Stimulated activated naive B cell treated with anti-CD40 and anti-IgM and Interleukin-4, amounts not matched to agents 10 μg/mL and 1 μg/mL and 100 μg/mL, for 72 hours (primary cell): ENCODE results near the gene RFNG.

Experiments used
- ATAC-seq, 2 donors: fragments of 150-1000 bp; cut with Tn5 transposase; replicated peaks; 2 replicates each; pipeline ENCODE4 v1.10.0; 2021; ENCODE audit warnings: moderate library complexity in 1 of 2
- DNase-seq: peaks from one replicate; pipeline ENCODE4 v3.0.0; 2021
- H3K27ac Mint-ChIP-seq: one replicate; pipeline ENCODE4 v1.8.0; 2022; ENCODE audit warnings: mild to moderate bottlenecking, mixed read lengths
- H3K27me3 Mint-ChIP-seq, 2 donors: one replicate each; pipeline ENCODE4 v1.8.0; 2022; ENCODE audit warnings: mixed read lengths in 2 of 2
- H3K36me3 Mint-ChIP-seq, 2 donors: one replicate each; pipeline ENCODE4 v1.8.0; 2022; ENCODE audit warnings: mixed read lengths in 2 of 2, mild to moderate bottlenecking in 1 of 2
- H3K4me1 Mint-ChIP-seq, 2 donors: one replicate each; pipeline ENCODE4 v1.8.0; 2022; ENCODE audit warnings: mixed read lengths in 2 of 2, mild to moderate bottlenecking in 1 of 2
- H3K4me3 Mint-ChIP-seq, 2 donors: one replicate each; pipeline ENCODE4 v1.8.0; 2022; ENCODE audit warnings: mild to moderate bottlenecking in 2 of 2, mixed read lengths in 2 of 2, moderate library complexity in 1 of 2
- H3K9me3 Mint-ChIP-seq, 2 donors: one replicate each; pipeline ENCODE4 v1.8.0; 2022; ENCODE audit warnings: mixed read lengths in 2 of 2, mild to moderate bottlenecking in 1 of 2

RFNG gene

DNA sequence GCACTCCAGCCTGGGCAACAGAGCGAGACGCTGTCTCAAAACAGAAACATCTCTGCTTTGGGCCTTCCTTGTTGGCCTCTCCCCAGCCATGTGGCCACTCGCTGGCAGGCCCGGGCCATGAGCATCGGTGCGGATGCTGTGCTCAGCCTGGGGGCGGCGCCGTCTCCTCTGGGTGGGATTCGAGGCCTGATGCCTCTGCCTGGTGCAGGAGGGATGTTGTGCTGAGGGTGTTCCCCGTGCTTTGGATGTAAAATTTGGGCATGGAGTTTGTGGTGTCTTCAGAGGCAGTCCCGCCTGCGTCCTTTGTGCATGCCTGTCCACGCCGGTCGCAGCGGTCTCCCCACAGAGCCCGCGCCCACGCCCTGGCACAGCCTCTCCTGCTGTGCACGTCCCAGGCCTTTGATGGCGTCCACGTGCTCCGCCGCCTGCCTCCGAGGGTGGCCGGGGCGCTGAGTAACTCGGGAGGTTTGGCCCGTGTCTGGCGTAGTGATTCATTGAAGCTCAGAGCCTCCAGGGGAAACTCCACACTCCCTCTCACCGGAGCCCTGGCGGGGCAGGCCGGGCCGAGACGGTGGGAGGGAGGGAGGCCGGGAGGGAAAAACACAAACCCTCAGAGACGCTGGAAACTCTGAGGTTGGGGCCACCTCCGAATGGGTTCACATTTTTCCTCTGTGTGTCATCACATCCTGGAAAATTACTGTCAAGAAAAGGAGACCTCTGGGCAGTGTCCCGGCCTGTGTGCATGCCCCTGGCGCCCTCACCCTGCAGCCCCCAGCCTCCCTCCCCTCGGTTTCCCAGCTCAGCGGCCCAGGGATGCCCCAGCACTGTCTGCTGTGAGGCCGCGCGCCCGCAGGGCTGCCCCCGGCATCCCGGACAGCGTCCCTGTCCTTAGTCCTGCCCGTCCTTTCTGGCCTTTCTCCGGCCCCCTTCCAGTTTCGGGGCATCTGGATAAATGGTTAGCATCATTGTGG, 47.9 kb downstream of the RFNG start:
- no peak overlapping the region for H3K27ac Mint-ChIP-seq
- H3K4me3 Mint-ChIP-seq, result no peak overlapping the region
- H3K4me1 Mint-ChIP-seq, result peaks cover 3 to 6% of the 10 kb centered on the region in 2 donors
- no peak for DNase-seq
- H3K27me3 Mint-ChIP-seq, result no peaks in the 10 kb centered on the region
- ATAC-seq, result no peak
- H3K36me3 Mint-ChIP-seq, result peaks cover 0 to 5% of the 10 kb centered on the region in 2 donors
- no peaks in the 10 kb centered on the region for H3K9me3 Mint-ChIP-seq

DNA sequence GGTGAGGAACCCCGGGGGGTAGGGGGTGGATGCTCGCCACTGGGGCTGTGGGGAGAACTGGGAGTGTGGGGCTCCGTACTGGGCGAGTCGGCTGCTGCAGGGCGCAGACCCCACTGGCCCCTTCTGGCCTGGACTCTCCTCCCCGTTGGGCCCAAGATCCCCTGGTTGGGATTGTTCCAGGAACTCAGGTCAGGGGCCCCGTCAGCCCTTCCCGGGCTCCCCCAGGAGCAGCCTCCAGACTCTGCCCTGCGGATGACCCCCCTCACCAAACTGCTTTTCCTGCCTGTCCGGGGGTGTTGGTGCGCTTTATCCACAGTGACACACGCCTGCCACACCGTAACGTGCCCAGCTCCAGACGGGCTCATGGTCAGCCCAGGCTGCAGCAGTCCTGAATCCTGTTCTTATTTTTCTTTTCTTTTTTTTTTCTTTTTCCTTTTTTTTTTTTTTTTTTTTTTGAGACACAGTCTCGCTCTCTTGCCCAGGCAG, 50.0 kb downstream of the RFNG start:
- Mint-ChIP-seq H3K4me1 (peaks cover 3 to 6% of the 10 kb centered on the region in 2 donors), H3K36me3 (peaks cover 4 to 11% of the 10 kb centered on the region in 2 donors), H3K27ac (no peak overlapping the region), H3K27me3 (no peaks in the 10 kb centered on the region), H3K4me3 (no peak overlapping the region), H3K9me3 (no peaks in the 10 kb centered on the region)
- ATAC-seq (no peak), DNase-seq (no peak)

DNA sequence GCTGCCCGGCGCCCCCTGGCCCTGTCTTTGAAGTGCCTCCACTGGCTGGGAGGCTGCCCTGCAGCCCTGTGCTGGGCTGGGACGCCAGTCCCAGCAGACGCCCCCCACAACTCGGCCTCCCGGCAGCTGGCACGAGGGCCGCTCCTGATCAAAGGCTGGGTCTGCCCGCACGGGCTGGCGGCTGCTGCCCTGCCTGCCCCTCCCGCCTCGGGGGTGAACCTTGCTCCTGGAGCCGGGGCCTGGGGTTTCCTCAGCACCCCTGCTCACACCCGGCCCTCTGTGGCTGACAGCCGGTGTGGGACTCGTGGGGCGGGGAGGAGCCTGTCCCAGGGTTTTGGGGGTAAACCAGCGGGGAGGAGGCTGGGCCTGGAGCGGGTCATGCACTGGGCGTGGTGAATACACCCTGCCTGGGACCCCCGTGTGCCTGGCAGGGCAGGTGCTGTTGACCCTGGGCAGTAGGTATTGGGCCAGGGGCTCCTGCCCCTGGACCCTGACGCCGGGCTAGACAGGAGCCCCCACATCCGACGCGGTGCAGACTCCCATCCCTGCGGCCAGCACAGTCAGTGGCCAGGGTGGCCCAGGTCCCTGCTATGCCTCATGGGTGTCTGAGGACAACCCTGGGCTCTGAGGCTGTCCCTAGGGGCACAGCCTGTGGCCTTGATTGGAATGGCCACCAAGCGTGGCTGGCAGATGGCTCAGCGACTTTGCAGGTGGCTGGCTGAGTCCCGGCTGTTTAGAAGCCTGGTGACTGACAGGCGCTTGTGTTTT, 50.6 kb downstream of the RFNG start:
- DNase-seq (no peak), ATAC-seq (peak in 1 of 2 donors; percentile 21)
- Mint-ChIP-seq H3K27ac (no peak overlapping the region), H3K27me3 (no peaks in the 10 kb centered on the region), H3K4me1 (peaks cover 3 to 6% of the 10 kb centered on the region in 2 donors), H3K9me3 (no peaks in the 10 kb centered on the region), H3K4me3 (no peak overlapping the region), H3K36me3 (peaks cover 5 to 15% of the 10 kb centered on the region in 2 donors)

DNA sequence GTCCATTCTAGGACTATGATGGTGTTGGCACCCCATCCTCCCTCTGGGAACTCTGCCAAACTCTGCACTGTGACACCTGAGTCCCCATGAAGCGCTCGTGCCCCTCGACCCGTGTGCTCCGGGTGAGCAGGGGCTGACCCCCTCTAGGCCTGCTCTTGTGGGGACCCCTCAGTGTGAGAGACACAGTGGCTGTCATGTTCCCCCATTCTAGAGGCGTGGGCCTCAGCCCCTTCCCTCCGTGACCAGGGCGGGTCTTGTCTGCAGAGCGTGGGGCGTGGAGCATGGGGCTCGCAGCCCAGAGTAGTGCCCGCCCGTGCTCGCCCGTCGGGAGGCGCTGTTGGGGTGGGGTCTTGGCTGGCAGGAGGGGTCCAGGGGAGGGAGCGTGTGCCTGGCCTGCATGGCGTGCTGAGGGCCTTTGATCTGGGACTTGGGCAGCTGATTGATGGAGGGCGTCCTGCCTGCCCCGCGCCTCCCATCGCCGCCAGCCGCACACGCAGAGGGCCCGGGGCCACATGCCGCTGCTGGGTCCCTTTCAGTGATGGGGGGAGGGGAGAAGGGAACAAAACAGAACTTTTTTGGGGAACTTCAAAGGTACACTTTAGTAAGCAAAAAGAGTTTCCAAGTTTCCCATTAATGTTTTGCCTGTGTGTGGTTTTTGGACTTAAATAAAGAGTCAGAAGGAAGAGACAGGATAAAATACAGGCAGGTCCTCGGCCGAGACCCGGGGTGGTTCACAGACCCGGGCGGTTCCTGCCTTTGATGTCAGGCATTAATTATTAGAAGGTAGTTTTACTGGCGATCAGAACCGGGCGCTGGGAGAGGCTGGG, 51.4 kb downstream of the RFNG start:
- Mint-ChIP-seq H3K4me1 (peaks cover 3 to 6% of the 10 kb centered on the region in 2 donors), H3K27me3 (no peaks in the 10 kb centered on the region), H3K36me3 (peaks cover 4 to 17% of the 10 kb centered on the region in 2 donors), H3K4me3 (no peak overlapping the region), H3K9me3 (no peaks in the 10 kb centered on the region), H3K27ac (no peak overlapping the region)
- no peak for DNase-seq
- ATAC-seq, result no peak

DNA sequence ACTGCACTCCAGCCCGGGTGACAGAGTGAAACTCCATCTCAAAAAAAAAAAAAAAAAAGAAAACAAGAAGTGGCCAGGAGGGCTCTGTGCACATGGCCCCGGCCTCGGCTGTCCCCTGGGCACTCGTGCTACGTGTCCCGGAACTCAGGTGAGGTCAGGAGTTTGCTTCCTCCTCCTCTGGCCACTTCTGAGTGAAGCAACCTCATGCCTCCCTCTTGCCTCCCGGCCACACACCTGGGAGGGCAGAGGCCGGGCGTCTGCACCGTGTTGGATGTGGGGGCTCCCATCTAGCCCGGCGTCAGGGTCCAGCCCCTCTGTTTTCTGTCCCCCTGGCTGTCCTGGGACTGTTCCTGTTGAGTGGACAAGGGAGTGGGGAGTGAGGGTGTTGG, 52.0 kb downstream of the RFNG start:
- Mint-ChIP-seq H3K36me3 (peaks cover 7 to 17% of the 10 kb centered on the region in 2 donors), H3K27me3 (no peaks in the 10 kb centered on the region), H3K4me1 (peaks cover 3 to 6% of the 10 kb centered on the region in 2 donors), H3K9me3 (no peaks in the 10 kb centered on the region), H3K4me3 (no peak overlapping the region), H3K27ac (no peak overlapping the region)
- ATAC-seq, result no peak
- no peak for DNase-seq

DNA sequence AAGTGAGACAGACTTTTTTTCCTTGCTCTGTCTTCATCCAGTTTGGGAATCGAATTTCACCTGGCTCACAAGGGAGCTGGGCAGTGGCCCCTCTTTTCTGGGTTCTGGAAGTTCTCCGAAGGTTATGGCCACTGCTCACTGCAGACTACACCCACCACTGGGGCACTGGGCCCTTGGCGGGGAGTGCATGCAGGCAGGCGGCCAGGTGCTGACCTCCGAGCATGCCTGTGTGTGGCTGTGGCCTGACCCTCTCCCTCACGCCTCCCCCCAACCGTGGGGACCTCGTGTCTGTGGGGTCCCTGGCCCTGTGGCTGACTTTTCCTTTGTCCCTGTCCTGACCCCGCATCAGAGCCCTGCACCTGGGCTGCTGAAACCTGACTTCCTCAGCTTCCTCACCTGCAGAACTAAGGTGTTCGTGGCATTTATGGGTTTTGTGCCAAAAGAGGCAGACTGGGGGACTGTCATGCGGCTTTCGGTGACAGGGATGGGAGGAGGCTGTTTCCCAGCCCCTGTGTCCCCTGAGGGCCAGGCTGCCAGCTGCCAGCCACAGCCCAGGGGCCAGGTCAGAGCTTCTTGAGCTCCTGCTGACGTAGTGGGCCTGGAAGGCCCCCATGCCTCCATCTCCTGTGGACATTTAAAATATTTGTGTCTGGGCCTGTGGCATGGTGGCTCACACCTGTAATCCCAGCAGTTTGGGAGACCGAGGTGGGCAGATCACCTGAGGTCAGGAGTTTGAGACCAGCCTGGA, 52.7 kb downstream of the RFNG start:
- H3K4me3 Mint-ChIP-seq, result no peak overlapping the region
- peaks cover 10 to 17% of the 10 kb centered on the region in 2 donors for H3K36me3 Mint-ChIP-seq
- no peaks in the 10 kb centered on the region for H3K27me3 Mint-ChIP-seq
- ATAC-seq (no peak), DNase-seq (no peak)
- H3K27ac Mint-ChIP-seq, result no peak overlapping the region
- no peaks in the 10 kb centered on the region for H3K9me3 Mint-ChIP-seq
- peaks cover 3 to 7% of the 10 kb centered on the region in 2 donors for H3K4me1 Mint-ChIP-seq

DNA sequence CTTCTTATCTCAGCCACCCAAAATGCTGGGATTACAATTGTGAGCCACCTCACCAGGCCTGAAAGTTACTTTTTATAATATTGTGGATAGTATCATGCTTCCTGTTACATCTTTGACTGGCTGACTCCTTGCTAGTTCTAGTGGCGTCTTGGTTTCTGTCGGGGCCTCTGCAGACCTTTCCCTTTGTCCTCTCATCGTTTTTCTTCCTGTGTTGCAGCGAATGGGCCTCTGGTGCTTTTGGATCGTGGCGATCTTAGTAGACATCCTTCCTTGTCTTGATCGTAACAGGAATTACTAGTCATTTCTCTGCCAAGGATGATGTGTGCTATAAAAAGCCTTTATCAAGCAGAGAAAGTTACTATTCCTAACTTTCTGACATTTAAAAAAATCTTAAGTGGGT, 53.4 kb downstream of the RFNG start:
- DNase-seq (no peak), ATAC-seq (no peak)
- Mint-ChIP-seq H3K36me3 (peaks cover 10 to 21% of the 10 kb centered on the region in 2 donors), H3K4me3 (no peak overlapping the region), H3K4me1 (peaks cover 5 to 12% of the 10 kb centered on the region in 2 donors), H3K27ac (no peak overlapping the region), H3K27me3 (no peaks in the 10 kb centered on the region), H3K9me3 (no peaks in the 10 kb centered on the region)
